Thyroid gland (tissue), 4 donors: ENCODE data around the gene ARHGAP4.

ENCODE experiments used
- CTCF ChIP-seq, 6 experiments: fragments of 200-600 bp in 3 of 6; fragments of 450-650 bp in 3 of 6; sonication (generic) in 3 of 6; IDR thresholded peaks; one replicate each; pipeline ENCODE4 v1.5.1; 2016 to 2019; ENCODE audit warnings: antibody characterized with exemption in 6 of 6, mild to moderate bottlenecking in 2 of 6, inconsistent platforms in 1 of 6, moderate library complexity in 1 of 6
- POLR2A ChIP-seq, 2 donors: fragments of 450-650 bp; IDR thresholded peaks; one replicate each; pipeline ENCODE4 v1.6.1; 2017; ENCODE audit warnings: antibody characterized with exemption in 2 of 2, mild to moderate bottlenecking in 2 of 2, moderate library complexity in 1 of 2

GRCh38 chrX:153953342-153953830 lies 27.3 kb upstream of the ARHGAP4 start:
- TF ChIP-seq POLR2A (IDR thresholded peaks at IDR 0.05) (no peak), CTCF (IDR thresholded peaks at IDR 0.05) (peak; percentile 77 to 99 (median 87))
